MM.1S (cell line): ENCODE results near the gene PPOX.

ENCODE experiments used
- DNase-seq: peaks from one replicate; pipeline ENCODE4 v3.0.0-alpha.2; 2015
- H2AFZ ChIP-seq: fragments of 300-600 bp; sonication (generic); 2 replicates; pipeline ENCODE4 v1.6.0; 2016; ENCODE audit warnings: antibody characterized with exemption, low read length
- H3F3A ChIP-seq: fragments of 300-600 bp; sonication (generic); 2 replicates; pipeline ENCODE4 v1.6.1; 2016; ENCODE audit warnings: mild to moderate bottlenecking, antibody characterized with exemption, low read length, moderate library complexity, mixed read lengths; ENCODE audit not compliant: insufficient read depth
- H3K27ac ChIP-seq: fragments of 300-600 bp; sonication (generic); 2 replicates; pipeline ENCODE4 v1.5.1; 2016; ENCODE audit warnings: mild to moderate bottlenecking, low read length
- H3K27me3 ChIP-seq: fragments of 300-600 bp; sonication (generic); replicated peaks from 2 replicates; pipeline ENCODE4 v1.6.0; 2016; ENCODE audit warnings: low read length; ENCODE audit not compliant: insufficient read depth
- H3K36me3 ChIP-seq: fragments of 300-600 bp; sonication (generic); replicated peaks from 2 replicates; pipeline ENCODE4 v1.6.1; 2016; ENCODE audit warnings: mild to moderate bottlenecking, low read length, mixed read lengths; ENCODE audit not compliant: insufficient read depth
- H3K4me1 ChIP-seq: fragments of 300-600 bp; sonication (generic); 2 replicates; pipeline ENCODE4 v1.6.1; 2016; ENCODE audit warnings: low read length, mixed read lengths
- H3K4me2 ChIP-seq: fragments of 300-600 bp; sonication (generic); 2 replicates; pipeline ENCODE4 v1.6.0; 2016; ENCODE audit warnings: low read depth, low read length
- H3K4me3 ChIP-seq: fragments of 300-600 bp; sonication (generic); 2 replicates; pipeline ENCODE4 v1.5.1; 2016; ENCODE audit warnings: low read length, mixed read lengths
- H3K79me2 ChIP-seq: fragments of 300-600 bp; sonication (generic); 2 replicates; pipeline ENCODE4 v1.6.1; 2016; ENCODE audit warnings: mixed run types, low read length, mixed read lengths
- H3K9ac ChIP-seq: fragments of 300-600 bp; sonication (generic); 2 replicates; pipeline ENCODE4 v1.6.1; 2016; ENCODE audit warnings: low read length, mixed read lengths
- H3K9me2 ChIP-seq: fragments of 300-600 bp; sonication (generic); replicated peaks from 2 replicates; pipeline ENCODE4 v1.6.1; 2016; ENCODE audit warnings: mild to moderate bottlenecking, low read length, mixed read lengths; ENCODE audit not compliant: insufficient read depth
- H3K9me3 ChIP-seq: fragments of 300-600 bp; sonication (generic); replicated peaks from 2 replicates; pipeline ENCODE4 v1.6.1; 2016; ENCODE audit warnings: mild to moderate bottlenecking, low read length, mixed read lengths; ENCODE audit not compliant: insufficient read depth
- H4K20me1 ChIP-seq: fragments of 300-600 bp; sonication (generic); 2 replicates; pipeline ENCODE4 v1.6.1; 2016; ENCODE audit warnings: mild to moderate bottlenecking, low read length, moderate library complexity, mixed read lengths; ENCODE audit not compliant: insufficient read depth
- EZH2 ChIP-seq: fragments of 300-600 bp; sonication (generic); optimal IDR thresholded peaks from 2 replicates; pipeline ENCODE3; 2017; ENCODE audit warnings: low read depth, mild to moderate bottlenecking, antibody characterized with exemption, low read length, mixed read lengths
- EZH2phosphoT487 ChIP-seq: fragments of 300-600 bp; sonication (generic); IDR thresholded peaks from 2 replicates; pipeline ENCODE4 v1.6.1; 2018; ENCODE audit warnings: antibody characterized with exemption, low read length
- TF ChIP-seq, protein P1 (sequence below): fragments of 300-600 bp; sonication (generic); IDR thresholded peaks from 2 replicates; pipeline ENCODE4 v1.5.1; 2016; ENCODE audit warnings: antibody characterized with exemption, low read length, mixed read lengths

Gene PPOX

DNA sequence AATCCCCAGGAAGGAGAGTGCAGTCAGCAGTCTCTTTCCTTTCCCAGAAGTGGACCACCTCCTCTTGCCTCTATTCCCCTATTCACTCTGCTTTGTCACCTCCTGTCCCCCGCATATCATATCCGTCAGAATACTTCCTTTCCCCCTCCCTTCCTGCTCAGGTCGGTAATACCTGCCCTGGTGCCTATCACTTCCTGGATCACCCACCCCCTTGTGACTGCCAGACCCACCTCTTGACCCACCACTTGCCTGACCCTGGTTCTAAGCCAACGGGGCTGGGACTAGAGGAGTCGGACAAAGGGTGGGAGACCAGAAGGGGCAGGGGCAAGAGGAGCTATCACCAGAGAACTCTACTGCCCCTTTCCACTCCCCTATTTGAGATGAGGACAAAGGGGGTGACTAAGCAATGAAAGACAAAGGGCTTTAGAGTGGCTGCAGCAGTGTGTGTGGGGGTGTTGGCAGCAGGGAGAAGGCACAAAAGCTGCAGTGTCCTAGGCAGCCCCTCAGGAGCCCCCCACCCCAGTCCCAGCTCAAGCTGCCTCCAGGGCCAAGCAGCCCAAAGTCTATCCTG, 34.3 kb downstream of the PPOX start:
- Histone ChIP-seq H3K9ac (no peak overlapping the region), H3K4me1 (peaks cover 17% of the 10 kb centered on the region), H3K4me2 (no peak overlapping the region), H3K4me3 (no peak overlapping the region), H3K36me3 (no peaks in the 10 kb centered on the region), H3F3A (no peaks in the 10 kb centered on the region; the same call in 1 of the 2 replicates), H3K27me3 (no peaks in the 10 kb centered on the region), H2AFZ (no peak overlapping the region), H3K79me2 (peaks cover 37% of the 10 kb centered on the region), H3K9me2 (no peaks in the 10 kb centered on the region), H3K27ac (no peak overlapping the region), H4K20me1 (no peaks in the 10 kb centered on the region), H3K9me3 (no peaks in the 10 kb centered on the region)
- no peak for DNase-seq
- TF ChIP-seq, protein P1, sequence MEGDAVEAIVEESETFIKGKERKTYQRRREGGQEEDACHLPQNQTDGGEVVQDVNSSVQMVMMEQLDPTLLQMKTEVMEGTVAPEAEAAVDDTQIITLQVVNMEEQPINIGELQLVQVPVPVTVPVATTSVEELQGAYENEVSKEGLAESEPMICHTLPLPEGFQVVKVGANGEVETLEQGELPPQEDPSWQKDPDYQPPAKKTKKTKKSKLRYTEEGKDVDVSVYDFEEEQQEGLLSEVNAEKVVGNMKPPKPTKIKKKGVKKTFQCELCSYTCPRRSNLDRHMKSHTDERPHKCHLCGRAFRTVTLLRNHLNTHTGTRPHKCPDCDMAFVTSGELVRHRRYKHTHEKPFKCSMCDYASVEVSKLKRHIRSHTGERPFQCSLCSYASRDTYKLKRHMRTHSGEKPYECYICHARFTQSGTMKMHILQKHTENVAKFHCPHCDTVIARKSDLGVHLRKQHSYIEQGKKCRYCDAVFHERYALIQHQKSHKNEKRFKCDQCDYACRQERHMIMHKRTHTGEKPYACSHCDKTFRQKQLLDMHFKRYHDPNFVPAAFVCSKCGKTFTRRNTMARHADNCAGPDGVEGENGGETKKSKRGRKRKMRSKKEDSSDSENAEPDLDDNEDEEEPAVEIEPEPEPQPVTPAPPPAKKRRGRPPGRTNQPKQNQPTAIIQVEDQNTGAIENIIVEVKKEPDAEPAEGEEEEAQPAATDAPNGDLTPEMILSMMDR: no peak
- TF ChIP-seq EZH2phosphoT487: no peak
- TF ChIP-seq EZH2: no peak

DNA sequence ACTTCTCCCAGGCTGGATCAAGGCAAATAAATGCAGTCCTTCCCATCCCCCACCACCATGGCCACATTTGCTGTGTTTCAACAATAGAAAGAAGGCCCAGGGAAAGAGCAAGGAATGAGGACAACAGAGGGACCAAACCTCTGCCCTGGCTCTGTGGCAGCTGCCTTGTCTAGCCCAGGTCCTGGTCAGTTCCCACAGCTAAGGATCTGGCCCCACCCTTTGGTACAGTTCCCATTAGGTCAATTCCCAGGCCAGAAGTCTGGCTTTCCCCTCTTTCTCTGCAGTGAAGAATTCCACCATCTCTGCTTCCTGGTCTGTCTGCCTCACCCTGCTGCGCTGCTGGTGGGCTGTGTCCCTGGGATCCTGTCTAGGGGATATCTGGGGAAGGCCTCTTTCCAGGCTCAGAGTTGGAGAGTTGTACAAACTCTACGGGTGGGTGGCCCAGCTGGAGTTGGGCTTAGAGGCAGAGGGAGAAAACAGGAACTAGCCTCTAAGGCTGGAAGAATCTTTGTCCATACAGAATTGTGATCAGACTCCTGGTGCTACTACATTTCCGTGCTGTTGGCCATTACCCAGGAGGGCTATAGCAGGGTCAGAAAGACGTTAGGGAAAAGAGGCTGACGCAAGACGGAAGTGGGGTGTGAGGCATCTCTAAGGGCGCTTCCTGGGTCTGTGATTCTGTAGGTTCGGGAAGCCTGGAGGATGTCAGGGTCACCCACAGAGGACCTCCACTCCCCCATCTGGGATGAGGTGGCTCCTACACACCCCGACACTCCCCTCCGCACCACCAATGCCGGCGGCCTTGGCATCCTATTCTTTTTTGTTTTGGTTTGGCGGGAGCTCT, 35.0 kb downstream of the PPOX start:
- H3K9me2 ChIP-seq: no peaks in the 10 kb centered on the region
- H2AFZ ChIP-seq: peak overlapping the region; percentile 82
- 0 out of 2 replicates have a peak, but pooled peaks cover 2% of the 10 kb centered on the region for H3K36me3 ChIP-seq
- no peaks in the 10 kb centered on the region for H3K9me3 ChIP-seq
- no peaks in the 10 kb centered on the region for H4K20me1 ChIP-seq
- peak overlapping the region; percentile 82 for H3K4me2 ChIP-seq
- H3K27ac ChIP-seq: peak overlapping the region; percentile 58; the same call in 1 of the 2 replicates
- peaks cover 16% of the 10 kb centered on the region for H3K4me1 ChIP-seq
- H3F3A ChIP-seq: no peaks in the 10 kb centered on the region; the same call in 1 of the 2 replicates
- peaks cover 44% of the 10 kb centered on the region for H3K79me2 ChIP-seq
- H3K9ac ChIP-seq: peak overlapping the region; percentile 86
- no peaks in the 10 kb centered on the region for H3K27me3 ChIP-seq
- peak overlapping the region; percentile 90 for H3K4me3 ChIP-seq
- no peak for TF ChIP-seq EZH2
- no peak for TF ChIP-seq EZH2phosphoT487
- TF ChIP-seq, protein P1: no peak
- DNase-seq: no peak

DNA sequence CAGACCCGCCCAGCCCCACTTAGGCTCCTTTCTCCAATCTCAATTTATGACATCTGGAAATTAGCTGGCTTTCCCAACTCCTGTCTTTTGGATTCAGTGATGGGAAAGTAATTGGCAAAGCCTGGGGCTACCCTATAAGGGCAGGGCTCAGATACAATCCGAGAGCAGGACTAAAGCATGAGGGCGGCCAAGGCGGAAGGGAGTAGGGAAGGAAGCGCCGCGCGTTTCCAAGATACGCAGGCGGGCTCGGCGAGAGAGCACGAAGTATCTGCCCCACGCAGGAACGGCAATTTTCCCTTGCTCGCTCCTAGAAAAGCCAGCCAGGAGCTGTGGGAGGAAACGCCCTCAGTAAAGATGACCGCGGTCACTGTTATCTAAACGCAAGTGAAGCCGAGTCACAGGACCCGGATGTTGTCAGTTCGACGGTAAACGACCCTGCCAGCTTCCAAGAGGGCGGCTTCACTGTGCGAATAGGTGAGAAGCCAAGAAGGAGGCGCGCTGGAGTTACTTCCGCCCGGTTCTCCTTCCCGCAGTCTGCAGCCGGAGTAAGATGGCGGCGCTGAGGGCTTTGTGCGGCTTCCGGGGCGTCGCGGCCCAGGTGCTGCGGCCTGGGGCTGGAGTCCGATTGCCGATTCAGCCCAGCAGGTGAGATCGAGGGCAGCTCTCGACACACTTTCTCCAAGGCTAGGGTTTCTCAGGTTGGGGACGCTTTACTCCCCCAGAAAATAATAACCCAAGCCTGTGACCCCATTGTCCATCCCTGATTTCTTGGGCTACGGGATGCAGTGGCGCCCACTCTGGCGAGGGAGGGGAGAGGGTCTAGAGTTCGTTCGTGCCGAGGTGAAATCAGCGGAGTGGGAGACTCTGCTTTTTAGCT, 35.8 kb downstream of the PPOX start, which contains the start of gene NDUFS2:
TSS of gene NDUFS2 (plus strand) at position 532 of the 877 bp plus-strand sequence. CDS start at position 551, 19 bp downstream.
- Histone ChIP-seq H3K36me3 (0 out of 2 replicates have a peak, but pooled peaks cover 7% of the 10 kb centered on the region), H3K27ac (peak within 1 kb of the TSS; percentile 58), H3K4me1 (peaks cover 16% of the 10 kb centered on the region)

More for the DNA sequence above, 35.8 kb downstream of the PPOX start, which contains the start of gene NDUFS2:
- H4K20me1 ChIP-seq: no peaks in the 10 kb centered on the region
- no peaks in the 10 kb centered on the region for H3K9me2 ChIP-seq
- peak within 1 kb of the TSS; percentile 82 for H2AFZ ChIP-seq
- H3K9ac ChIP-seq: peak within 1 kb of the TSS; percentile 86
- TF ChIP-seq EZH2phosphoT487: no peak
- TF ChIP-seq, protein P1: peak; percentile 43
- H3K4me3 ChIP-seq: peak within 1 kb of the TSS; percentile 90
- peaks cover 52% of the 10 kb centered on the region for H3K79me2 ChIP-seq
- DNase-seq: peak; percentile 100
- no peaks in the 10 kb centered on the region; the same call in 1 of the 2 replicates for H3F3A ChIP-seq
- H3K27me3 ChIP-seq: no peaks in the 10 kb centered on the region
- H3K4me2 ChIP-seq: peak within 1 kb of the TSS; percentile 82
- no peaks in the 10 kb centered on the region for H3K9me3 ChIP-seq
